AML-193 (cell line): ENCODE measurements around the gene ZSCAN5A.
"Not testable (repeated sequence)": the region's sequence is repeated elsewhere in the genome, so short reads cannot be mapped to it uniquely, and the experiment has no call there.

Experiments used
- DNase-seq, 2 experiments: peaks; one replicate each; lab custom pipeline; 2025; lab: John Stamatoyannopoulos, UW

Gene ZSCAN5A

GRCh38 chr19:56271151-56271550, 43.5 kb downstream of the ZSCAN5A start:
- peak in 1 of 2 experiments; percentile 64 for DNase-seq

- peak; percentile 94 to 95 for DNase-seq
These were observed 44.0 kb downstream of the ZSCAN5A start for GRCh38 chr19:56270676-56271075.

GRCh38 chr19:56269348-56269747, 45.3 kb downstream of the ZSCAN5A start:
- DNase-seq: no peak

- DNase-seq: no peak
These were observed 48.6 kb downstream of the ZSCAN5A start for GRCh38 chr19:56266051-56266450.

- DNase-seq: no peak
These were observed 51.3 kb downstream of the ZSCAN5A start for GRCh38 chr19:56263319-56263718.

GRCh38 chr19:56261932-56262331, 52.7 kb downstream of the ZSCAN5A start:
- DNase-seq: not testable (repeated sequence)

GRCh38 chr19:56261145-56261544, 53.5 kb downstream of the ZSCAN5A start:
- DNase-seq: no peak

- no peak for DNase-seq
These were observed 56.4 kb downstream of the ZSCAN5A start for GRCh38 chr19:56258272-56258671.

- peak; percentile 66 to 75 for DNase-seq
These were observed 60.9 kb downstream of the ZSCAN5A start for GRCh38 chr19:56253737-56254136.

- DNase-seq: peak; percentile 16 to 19
These were observed 61.8 kb downstream of the ZSCAN5A start for GRCh38 chr19:56252699-56253422.

GRCh38 chr19:56248736-56249338, 65.8 kb downstream of the ZSCAN5A start:
- DNase-seq: not testable (repeated sequence)

GRCh38 chr19:56245764-56246163, 68.9 kb downstream of the ZSCAN5A start:
- DNase-seq: not testable (repeated sequence)

GRCh38 chr19:56245121-56245740, 69.4 kb downstream of the ZSCAN5A start:
- no peak for DNase-seq

GRCh38 chr19:56223481-56223880, 91.2 kb downstream of the ZSCAN5A start:
- DNase-seq: no peak

- no peak for DNase-seq
These were observed 91.7 kb downstream of the ZSCAN5A start for GRCh38 chr19:56222901-56223300.

GRCh38 chr19:56221851-56222250, 92.8 kb downstream of the ZSCAN5A start:
- no peak for DNase-seq

- not testable (repeated sequence) for DNase-seq
These were observed 93.2 kb downstream of the ZSCAN5A start for GRCh38 chr19:56221442-56221841.

GRCh38 chr19:56218961-56219360, 95.7 kb downstream of the ZSCAN5A start:
- DNase-seq: no peak

GRCh38 chr19:56217039-56217949, 97.3 kb downstream of the ZSCAN5A start:
- DNase-seq: no peak

GRCh38 chr19:56211718-56212117, 102.9 kb downstream of the ZSCAN5A start:
- DNase-seq: no peak

- not testable (repeated sequence) for DNase-seq
These were observed 104.6 kb downstream of the ZSCAN5A start for GRCh38 chr19:56210036-56210435.

- no peak for DNase-seq
These were observed 105.5 kb downstream of the ZSCAN5A start for GRCh38 chr19:56209091-56209490.
